Transverse colon (tissue), 4 donors: ENCODE measurements around the gene ABLIM2. TPM values are rescaled to one million over a fixed set of nuclear protein-coding genes. Genes with fewer than 3 reads are reported as not detected.

Experiments
- DNase-seq: peaks from one replicate; pipeline ENCODE4 v3.0.0-alpha.2; 2019
- H3K27ac ChIP-seq, 4 donors: fragments of 200-600 bp; sonication (generic); 2 replicates each; pipeline ENCODE4 v1.5.1; 2016 to 2018; ENCODE audit warnings: inconsistent platforms in 4 of 4
- H3K27me3 ChIP-seq: fragments of 200-600 bp; sonication (generic); 2 replicates; pipeline ENCODE4 v1.5.1; 2017; ENCODE audit warnings: inconsistent platforms
- H3K36me3 ChIP-seq, 4 donors: fragments of 200-600 bp; sonication (generic); 2 replicates each; pipeline ENCODE4 v1.5.1; 2017 to 2019; ENCODE audit warnings: inconsistent platforms in 4 of 4
- H3K4me1 ChIP-seq, 4 donors: fragments of 200-600 bp; sonication (generic); 2 replicates each; pipeline ENCODE4 v1.5.1; 2017 to 2020; ENCODE audit warnings: inconsistent platforms in 4 of 4
- H3K4me3 ChIP-seq, 4 donors: fragments of 200-600 bp; sonication (generic); 1 replicate in 1 of 4; 2 replicates in 3 of 4; pipeline versions ENCODE4 v1.5.1 to v1.6.1; 2017 to 2019; ENCODE audit warnings: inconsistent platforms in 4 of 4
- H3K9me3 ChIP-seq, 2 donors: fragments of 200-600 bp; sonication (generic); 2 replicates each; pipeline ENCODE4 v1.5.1; 2017 to 2019; ENCODE audit warnings: inconsistent platforms in 2 of 2
- CTCF ChIP-seq, 5 experiments: fragments of 200-600 bp in 3 of 5; fragments of 450-650 bp in 2 of 5; sonication (generic) in 3 of 5; IDR thresholded peaks; 1 replicate in 2 of 5; 2 replicates in 3 of 5; pipeline ENCODE4 v1.5.1; 2016 to 2017; ENCODE audit warnings: antibody characterized with exemption in 5 of 5, inconsistent platforms in 3 of 5, mild to moderate bottlenecking in 2 of 5, moderate library complexity in 1 of 5
- EP300 ChIP-seq: sonication (generic); formaldehyde crosslinking; IDR thresholded peaks from one replicate; pipeline ENCODE4 v1.6.1; 2017; ENCODE audit warnings: antibody characterized with exemption, low read depth
- POLR2A ChIP-seq: fragments of 450-650 bp; IDR thresholded peaks from one replicate; pipeline ENCODE4 v1.6.1; 2016; ENCODE audit warnings: antibody characterized with exemption, mild to moderate bottlenecking, moderate library complexity
- POLR2AphosphoS5 ChIP-seq, 3 donors: sonication (generic); formaldehyde crosslinking; IDR thresholded peaks; one replicate each; pipeline ENCODE4 v1.6.1; 2016; ENCODE audit warnings: antibody characterized with exemption in 3 of 3
- WGBS, 2 donors: methylation state at CpG; one replicate each; pipeline ENCODE4 v1.1.5; 2018; ENCODE audit warnings: low coverage in 1 of 2; 5-methylcytosine and 5-hydroxymethylcytosine counted together
- in situ Hi-C, 4 donors: fragments of 200-750 bp; cut with MboI; loops; one replicate each; pipeline versions ENCODE4 v1.15.0 to v1.15.1; 2017; ENCODE audit warnings: low sequenced_read_pairs in 3 of 4, low pct_ligation_motif_present in 1 of 4, low pct_unique_long_range_greater_than_20kb in 1 of 4
- intact Hi-C: fragments of 100-400 bp; cut with DNase I; formaldehyde crosslinking; loops from one replicate; pipeline ENCODE4 v1.15.1; 2023; ENCODE audit warnings: low total_unique reads
- total RNA-seq, 4 donors: library from RNA; depleted of rRNA; stranded (reverse); fragments of >200 nt; gene quantifications; one replicate each; pipeline ENCODE4 v1.1.0, GENCODE V29; 2016

The ABLIM2 gene
- total RNA-seq, 4 donors from 2014 or later = 3.2 to 58.4 (median 14.2) TPM

GRCh38 chr4:8087921-8088495, 70.6 kb downstream of the ABLIM2 start:
- WGBS, 2 donors = 83% methylated on average over 18 of the region's 18 CpGs; no CpG with 5 or more reads in 1 of the 2 donors
- in situ Hi-C loops (no loop called here), intact Hi-C loops (loop anchor here (5.0 kb wide), 1 partner anchor 1781 kb away; no protein-coding TSS in a partner anchor)
- Histone ChIP-seq H3K27me3 (no peaks in the 10 kb centered on the region), H3K4me1 (peaks cover 3 to 18% (median 8%) of the 10 kb centered on the region in 4 donors), H3K9me3 (peaks cover under 1% of the 10 kb centered on the region in 2 donors), H3K36me3 (no peaks in the 10 kb centered on the region), H3K4me3 (no peak overlapping the region), H3K27ac (no peak overlapping the region)
- TF ChIP-seq EP300 (no peak), POLR2A (no peak), POLR2AphosphoS5 (IDR thresholded peaks at IDR 0.05) (no peak), CTCF (IDR thresholded peaks at IDR 0.05) (no peak)
- DNase-seq = no peak

GRCh38 chr4:8086783-8087445, 71.7 kb downstream of the ABLIM2 start:
- TF ChIP-seq EP300 (no peak), CTCF (IDR thresholded peaks at IDR 0.05) (no peak), POLR2AphosphoS5 (IDR thresholded peaks at IDR 0.05) (no peak), POLR2A (no peak)
- in situ Hi-C loops = no loop called here
- Histone ChIP-seq H3K4me3 (no peak overlapping the region), H3K4me1 (peaks cover 3 to 18% (median 8%) of the 10 kb centered on the region in 4 donors), H3K36me3 (no peaks in the 10 kb centered on the region), H3K27ac (no peak overlapping the region), H3K27me3 (no peaks in the 10 kb centered on the region), H3K9me3 (no peaks in the 10 kb centered on the region)
- intact Hi-C loops = loop anchor here (5.0 kb wide), 1 partner anchor 1780 kb away; no protein-coding TSS in a partner anchor
- no peak for DNase-seq
- WGBS, 2 donors = 54 to 69% methylated on average over 4 to 14 of the region's 14 CpGs

GRCh38 chr4:8085491-8086117, 73.0 kb downstream of the ABLIM2 start:
- TF ChIP-seq POLR2AphosphoS5 (IDR thresholded peaks at IDR 0.05) (no peak), EP300 (no peak), POLR2A (no peak), CTCF (IDR thresholded peaks at IDR 0.05) (no peak)
- 80 to 84% methylated on average over 1 to 17 of the region's 22 CpGs for WGBS, 2 donors
- Histone ChIP-seq H3K27ac (no peak overlapping the region), H3K9me3 (no peaks in the 10 kb centered on the region), H3K27me3 (no peaks in the 10 kb centered on the region), H3K36me3 (no peaks in the 10 kb centered on the region), H3K4me1 (peaks cover 3 to 14% (median 6%) of the 10 kb centered on the region in 4 donors), H3K4me3 (no peak overlapping the region)
- intact Hi-C loops = loop anchor here (5.0 kb wide), 1 partner anchor 1778 kb away; no protein-coding TSS in a partner anchor
- in situ Hi-C loops = no loop called here
- DNase-seq = no peak
